ENCODE results near the gene CMSS1.

- TF ChIP-seq, protein P1, sequence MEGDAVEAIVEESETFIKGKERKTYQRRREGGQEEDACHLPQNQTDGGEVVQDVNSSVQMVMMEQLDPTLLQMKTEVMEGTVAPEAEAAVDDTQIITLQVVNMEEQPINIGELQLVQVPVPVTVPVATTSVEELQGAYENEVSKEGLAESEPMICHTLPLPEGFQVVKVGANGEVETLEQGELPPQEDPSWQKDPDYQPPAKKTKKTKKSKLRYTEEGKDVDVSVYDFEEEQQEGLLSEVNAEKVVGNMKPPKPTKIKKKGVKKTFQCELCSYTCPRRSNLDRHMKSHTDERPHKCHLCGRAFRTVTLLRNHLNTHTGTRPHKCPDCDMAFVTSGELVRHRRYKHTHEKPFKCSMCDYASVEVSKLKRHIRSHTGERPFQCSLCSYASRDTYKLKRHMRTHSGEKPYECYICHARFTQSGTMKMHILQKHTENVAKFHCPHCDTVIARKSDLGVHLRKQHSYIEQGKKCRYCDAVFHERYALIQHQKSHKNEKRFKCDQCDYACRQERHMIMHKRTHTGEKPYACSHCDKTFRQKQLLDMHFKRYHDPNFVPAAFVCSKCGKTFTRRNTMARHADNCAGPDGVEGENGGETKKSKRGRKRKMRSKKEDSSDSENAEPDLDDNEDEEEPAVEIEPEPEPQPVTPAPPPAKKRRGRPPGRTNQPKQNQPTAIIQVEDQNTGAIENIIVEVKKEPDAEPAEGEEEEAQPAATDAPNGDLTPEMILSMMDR (IDR thresholded peaks at IDR 0.05; ENCODE audit: low read depth, low read length, missing input control) = no peak
- no peak for TF ChIP-seq TAF1 (conservative IDR thresholded peaks at IDR 0.05)
- TF ChIP-seq YY1 (IDR thresholded peaks at IDR 0.05) = no peak
- no peak for TF ChIP-seq JUND (IDR thresholded peaks at IDR 0.05)
- TF ChIP-seq RAD21 (IDR thresholded peaks at IDR 0.05) = no peak
- no peak for TF ChIP-seq FOXA1 (IDR thresholded peaks at IDR 0.05)
- no peak for TF ChIP-seq REST (IDR thresholded peaks at IDR 0.05)
These were observed 158.9 kb downstream of the CMSS1 start for GRCh38 chr3:99976584-99976983.
